Measurements from ENCODE around the gene RPL23.

RPL23 gene

DNA sequence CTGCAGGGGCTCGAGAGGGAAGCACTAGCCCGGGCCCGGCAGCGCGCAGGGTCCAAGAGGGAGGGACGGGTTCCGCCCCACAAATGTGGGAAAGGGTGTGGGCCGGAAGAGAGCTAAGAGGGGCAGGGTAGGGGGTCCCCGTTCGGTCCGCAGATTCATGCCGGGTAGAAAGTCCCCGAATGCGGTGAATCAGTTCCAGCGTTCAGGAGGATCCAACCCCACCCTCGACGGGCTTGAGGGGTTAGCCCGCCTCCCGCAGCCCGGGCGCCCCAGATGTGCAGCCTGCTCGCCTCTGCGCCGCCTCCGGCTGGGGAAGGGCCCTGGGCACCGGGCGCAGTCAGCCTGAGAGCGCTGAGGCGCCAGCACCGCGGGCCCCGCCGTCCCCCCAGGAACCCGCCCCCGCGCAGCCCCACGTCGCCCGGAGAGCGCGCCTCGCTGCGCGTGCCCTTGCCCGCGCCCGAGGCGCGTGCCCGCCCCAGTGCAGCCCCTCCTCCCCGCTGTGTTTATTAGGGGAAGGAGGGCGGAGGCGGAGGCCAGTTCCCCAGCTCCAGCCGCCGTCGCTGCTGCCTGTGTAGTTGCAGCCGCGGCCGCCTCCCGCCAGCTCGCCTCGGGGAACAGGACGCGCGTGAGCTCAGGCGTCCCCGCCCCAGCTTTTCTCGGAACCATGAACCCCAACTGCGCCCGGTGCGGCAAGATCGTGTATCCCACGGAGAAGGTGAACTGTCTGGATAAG, 16.2 kb upstream of the RPL23 start, which contains the start of gene LASP1:
TSS of gene LASP1 (plus strand) at position 533 of the 733 bp plus-strand sequence. CDS start at position 665, 132 bp downstream.
- no peak for TF ChIP-seq ZFX (IDR thresholded peaks at IDR 0.05)
- TF ChIP-seq, protein P1, sequence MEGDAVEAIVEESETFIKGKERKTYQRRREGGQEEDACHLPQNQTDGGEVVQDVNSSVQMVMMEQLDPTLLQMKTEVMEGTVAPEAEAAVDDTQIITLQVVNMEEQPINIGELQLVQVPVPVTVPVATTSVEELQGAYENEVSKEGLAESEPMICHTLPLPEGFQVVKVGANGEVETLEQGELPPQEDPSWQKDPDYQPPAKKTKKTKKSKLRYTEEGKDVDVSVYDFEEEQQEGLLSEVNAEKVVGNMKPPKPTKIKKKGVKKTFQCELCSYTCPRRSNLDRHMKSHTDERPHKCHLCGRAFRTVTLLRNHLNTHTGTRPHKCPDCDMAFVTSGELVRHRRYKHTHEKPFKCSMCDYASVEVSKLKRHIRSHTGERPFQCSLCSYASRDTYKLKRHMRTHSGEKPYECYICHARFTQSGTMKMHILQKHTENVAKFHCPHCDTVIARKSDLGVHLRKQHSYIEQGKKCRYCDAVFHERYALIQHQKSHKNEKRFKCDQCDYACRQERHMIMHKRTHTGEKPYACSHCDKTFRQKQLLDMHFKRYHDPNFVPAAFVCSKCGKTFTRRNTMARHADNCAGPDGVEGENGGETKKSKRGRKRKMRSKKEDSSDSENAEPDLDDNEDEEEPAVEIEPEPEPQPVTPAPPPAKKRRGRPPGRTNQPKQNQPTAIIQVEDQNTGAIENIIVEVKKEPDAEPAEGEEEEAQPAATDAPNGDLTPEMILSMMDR (conservative IDR thresholded peaks at IDR 0.05): no peak

DNA sequence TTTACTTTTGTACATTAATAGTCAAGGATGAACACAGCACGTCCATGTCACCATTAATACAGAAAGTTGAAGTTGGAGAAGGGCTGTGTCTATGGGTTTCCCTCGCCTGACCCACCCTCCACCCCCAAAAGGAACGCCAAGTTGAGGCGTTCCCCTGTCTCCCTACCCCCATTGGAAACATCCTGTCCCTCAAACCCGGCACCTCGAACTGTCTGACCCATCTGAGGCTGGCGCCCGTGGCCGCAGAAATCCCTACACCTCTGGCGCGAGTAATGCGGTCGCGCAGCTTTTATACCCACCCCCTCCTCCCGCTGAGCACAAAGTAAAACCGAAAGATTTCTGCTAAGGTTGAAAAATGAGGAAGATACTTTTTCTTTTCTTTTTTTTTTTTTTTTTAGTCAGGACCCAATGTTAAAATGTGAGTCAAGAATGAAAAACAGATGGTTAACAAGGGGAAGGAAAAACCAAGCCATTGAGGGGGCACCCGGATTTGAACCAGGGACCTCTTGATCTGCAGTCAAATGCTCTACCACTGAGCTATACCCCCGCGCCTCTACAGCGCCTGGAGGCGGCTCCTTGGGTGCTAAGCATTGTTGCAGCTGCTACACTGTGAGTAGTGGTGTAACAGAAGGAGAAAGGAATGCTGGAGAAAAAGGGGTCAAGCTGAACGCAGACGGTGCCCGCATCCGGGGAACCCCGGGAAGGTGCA, 15.4 kb upstream of the RPL23 start:
- no peak for TF ChIP-seq ZFX (IDR thresholded peaks at IDR 0.05)
- TF ChIP-seq, protein P1 (conservative IDR thresholded peaks at IDR 0.05): no peak; the same call in 1 of the 2 replicates
- H3K27ac ChIP-seq: peak overlapping the region; percentile 83

More for the DNA sequence above, 16.2 kb upstream of the RPL23 start, which contains the start of gene LASP1:
- H3K27ac ChIP-seq: peak within 1 kb of the TSS; percentile 83

DNA sequence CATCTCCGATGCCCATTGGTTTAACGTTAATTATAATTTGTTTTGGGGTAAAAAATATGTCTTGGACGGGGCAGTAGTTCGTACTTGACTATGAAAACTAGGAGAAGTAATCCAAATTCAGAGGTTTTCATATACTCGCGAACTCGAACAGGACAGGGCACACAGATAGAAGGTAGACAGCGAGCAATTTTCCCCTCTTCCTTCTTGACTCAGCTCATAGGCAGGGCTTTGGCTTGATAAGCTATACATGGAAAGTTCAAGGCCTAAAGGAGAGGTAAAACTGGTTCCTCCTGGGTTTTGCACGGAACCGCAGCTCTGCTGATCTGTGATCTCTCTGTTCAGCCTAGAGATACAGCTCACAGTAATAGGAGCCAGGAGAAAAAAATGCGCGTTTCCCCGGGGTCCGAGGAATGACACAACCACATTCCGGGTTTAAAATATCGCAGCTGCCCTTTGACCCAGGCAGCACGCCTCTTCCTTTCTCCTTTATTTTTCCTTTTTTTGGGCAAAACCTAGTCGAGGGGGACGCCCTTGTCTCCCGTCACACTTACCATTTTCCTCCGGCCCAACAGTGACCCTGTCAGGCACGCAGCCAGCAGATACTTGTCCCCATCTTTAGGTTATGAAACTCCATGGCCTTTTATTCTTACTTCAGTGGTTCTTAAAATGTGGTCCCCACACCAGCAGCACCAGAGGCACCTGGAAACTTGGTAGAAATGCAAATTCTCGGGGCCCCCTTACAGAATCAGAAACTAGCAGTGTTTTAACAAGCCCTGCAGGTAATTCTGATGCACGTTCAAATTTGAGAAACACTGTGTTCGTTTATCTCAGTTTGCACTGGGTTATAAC, 14.7 kb upstream of the RPL23 start:
- TF ChIP-seq ZFX (IDR thresholded peaks at IDR 0.05): no peak
- TF ChIP-seq, protein P1 (conservative IDR thresholded peaks at IDR 0.05): no peak
- H3K27ac ChIP-seq: no peak overlapping the region

DNA sequence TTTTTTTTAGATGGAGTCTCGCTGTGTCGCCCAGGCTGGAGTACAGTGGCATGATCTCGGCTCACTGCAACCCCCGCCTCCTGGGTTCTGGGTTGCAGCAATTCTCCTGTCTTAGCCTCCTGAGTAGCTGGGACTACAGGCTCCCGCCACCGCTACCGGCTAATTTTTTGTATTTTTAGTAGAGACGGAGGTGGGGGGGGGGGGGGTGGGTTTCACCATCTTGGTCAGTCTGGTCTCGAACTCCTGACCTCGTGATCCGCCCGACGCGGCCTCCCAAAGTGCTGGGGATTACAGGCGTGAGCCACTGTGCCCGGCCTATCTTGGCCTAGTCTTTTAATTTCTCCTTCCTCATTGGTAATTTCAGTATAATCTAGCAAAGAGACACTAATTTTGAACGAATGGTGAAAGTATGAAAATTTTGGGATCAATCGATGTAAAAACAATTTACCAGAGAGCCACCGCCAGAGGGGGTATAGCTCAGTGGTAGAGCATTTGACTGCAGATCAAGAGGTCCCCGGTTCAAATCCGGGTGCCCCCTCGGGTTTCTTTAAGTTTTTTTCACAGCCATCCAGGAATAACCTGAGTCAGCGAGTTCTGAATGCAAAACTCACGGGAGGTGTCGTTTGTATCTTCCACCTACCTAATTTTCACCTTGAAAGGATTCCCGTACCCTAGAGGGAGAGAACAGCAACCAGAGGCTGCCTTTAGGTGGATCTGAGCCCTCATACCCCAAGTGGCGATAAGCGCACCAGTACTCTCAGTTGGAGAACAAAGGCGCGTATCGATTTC, 13.9 kb upstream of the RPL23 start:
- no peak overlapping the region for H3K27ac ChIP-seq
- TF ChIP-seq, protein P1 (conservative IDR thresholded peaks at IDR 0.05): peak; percentile 38
- no peak for TF ChIP-seq ZFX (IDR thresholded peaks at IDR 0.05)

DNA sequence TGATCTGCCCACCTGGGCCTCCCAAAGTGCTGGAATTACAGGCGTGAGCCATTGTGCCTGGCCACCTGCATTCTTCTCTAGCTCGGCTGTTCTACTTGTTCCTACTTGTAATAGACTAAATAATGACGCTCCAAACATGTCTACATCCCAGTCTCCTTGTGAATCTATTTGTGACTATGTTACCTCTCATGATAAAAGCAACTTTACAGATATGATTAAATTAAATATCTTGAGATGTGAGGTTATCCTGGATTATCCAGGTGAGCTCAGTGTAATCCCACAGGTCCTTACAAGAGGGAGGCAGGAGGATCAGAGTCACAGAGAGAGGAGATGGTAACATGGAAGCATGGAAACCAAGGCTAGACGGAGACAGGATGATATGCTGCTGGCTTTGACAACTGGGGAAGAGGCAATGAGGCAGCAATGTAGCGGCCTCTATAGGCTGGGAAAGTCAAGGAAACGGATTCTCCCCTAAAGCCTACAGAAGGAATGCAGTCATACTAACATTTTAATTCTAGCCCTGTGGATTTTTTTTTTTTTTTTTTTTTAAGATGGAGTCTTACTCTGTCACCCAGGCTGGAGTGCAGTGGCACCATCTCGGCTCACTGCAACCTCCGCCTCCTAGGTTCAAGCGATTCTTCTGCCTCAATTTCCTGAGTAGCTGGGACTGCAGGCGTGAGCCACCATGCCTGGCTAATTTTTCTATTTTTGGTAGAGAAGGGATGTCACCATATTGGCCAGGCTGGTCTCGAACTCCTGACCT, 11.3 kb upstream of the RPL23 start:
- TF ChIP-seq, protein P1 (conservative IDR thresholded peaks at IDR 0.05): no peak; the same call in 1 of the 2 replicates
- TF ChIP-seq ZFX (IDR thresholded peaks at IDR 0.05): no peak
- H3K27ac ChIP-seq: no peak overlapping the region

DNA sequence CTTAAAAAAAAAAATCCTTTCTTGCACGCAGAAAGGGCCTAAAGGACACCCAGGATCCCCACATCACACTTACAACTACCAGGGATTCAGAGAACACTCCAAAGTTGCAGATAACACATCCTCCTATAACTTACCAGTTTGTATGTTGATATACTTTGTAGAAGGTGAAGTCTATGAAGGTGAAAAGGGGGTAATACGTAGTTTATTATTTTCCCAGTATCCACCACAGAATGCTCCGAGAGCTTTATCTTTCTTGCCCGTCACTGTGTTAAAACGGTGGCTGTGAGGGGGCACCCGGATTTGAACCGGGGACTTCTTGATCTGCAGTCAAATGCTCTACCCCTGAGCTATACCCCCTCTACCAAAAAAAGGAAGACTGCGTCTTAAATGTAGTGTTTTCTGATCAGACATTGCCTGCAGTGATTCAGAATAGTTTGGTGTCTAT, 7.9 kb upstream of the RPL23 start:
- no peak overlapping the region for H3K27ac ChIP-seq
- no peak for TF ChIP-seq ZFX (IDR thresholded peaks at IDR 0.05)
- TF ChIP-seq, protein P1 (conservative IDR thresholded peaks at IDR 0.05): no peak

All from C4-2B (cell line).